NCI-H510A treated with DMSO at 0.1 percent for 48 hours (cell line): ENCODE data around the gene MTM1.

Source experiments
- DNase-seq: peaks from one replicate; lab custom pipeline; 2025; lab: John Stamatoyannopoulos, UW

The MTM1 gene

GRCh38 chrX:150568320-150569154, at the start of gene MTM1:
TSS of gene MTM1 (plus strand) at chrX:150568621. CDS start at chrX:150592615, 23,994 bp downstream.
- DNase-seq = peak; percentile 75

GRCh38 chrX:150522494-150522893, 45.9 kb upstream of the MTM1 start:
- no peak for DNase-seq

GRCh38 chrX:150525061-150525919, 43.1 kb upstream of the MTM1 start:
- no peak for DNase-seq

GRCh38 chrX:150526692-150527091, 41.7 kb upstream of the MTM1 start:
- no peak for DNase-seq

- DNase-seq = no peak
Measured at GRCh38 chrX:150527108-150527507, 41.3 kb upstream of the MTM1 start.

GRCh38 chrX:150529587-150529986, 38.8 kb upstream of the MTM1 start:
- no peak for DNase-seq

GRCh38 chrX:150530821-150531220, 37.6 kb upstream of the MTM1 start:
- DNase-seq = no peak

- DNase-seq = no peak
Measured at GRCh38 chrX:150531467-150531866, 37.0 kb upstream of the MTM1 start.

- DNase-seq = no peak
Measured at GRCh38 chrX:150533863-150534262, 34.6 kb upstream of the MTM1 start.

GRCh38 chrX:150536455-150537116, 31.8 kb upstream of the MTM1 start:
- DNase-seq = no peak

GRCh38 chrX:150537851-150538250, 30.6 kb upstream of the MTM1 start:
- DNase-seq = no peak

GRCh38 chrX:150540965-150541364, 27.5 kb upstream of the MTM1 start:
- no peak for DNase-seq

GRCh38 chrX:150542846-150543229, 25.6 kb upstream of the MTM1 start:
- DNase-seq = no peak

- DNase-seq = no peak
Measured at GRCh38 chrX:150543230-150544155, 24.9 kb upstream of the MTM1 start.

GRCh38 chrX:150544222-150544787, 24.1 kb upstream of the MTM1 start:
- DNase-seq = no peak

- no peak for DNase-seq
Measured at GRCh38 chrX:150544835-150545770, 23.3 kb upstream of the MTM1 start.

GRCh38 chrX:150546711-150547153, 21.7 kb upstream of the MTM1 start:
- DNase-seq = no peak

- no peak for DNase-seq
Measured at GRCh38 chrX:150547375-150548115, 20.9 kb upstream of the MTM1 start.

- DNase-seq = no peak
Measured at GRCh38 chrX:150548251-150548650, 20.2 kb upstream of the MTM1 start.
